Measurements from ENCODE around the gene NT5E.

Gene NT5E

GRCh38 chr6:85421181-85421580 lies 28.7 kb upstream of the NT5E start:
- ChIA-PET CTCF (no interaction called here), POLR2A (no interaction called here)
- H3K4me1 ChIP-seq (ENCODE audit: control insufficient read depth, insufficient read depth, low read length) = no peaks in the 10 kb centered on the region; the same call in 1 of the 2 replicates
- H3K27ac ChIP-seq (ENCODE audit: extremely low read depth, low read depth, low read length) = no peak overlapping the region
- no peaks in the 10 kb centered on the region for H3K9me3 ChIP-seq (ENCODE audit: control insufficient read depth, insufficient read depth, low read depth, low read length)
- no peak overlapping the region for H3K4me3 ChIP-seq (ENCODE audit: low read depth, low read length)
- TF ChIP-seq ZNF18 (tag by site-specific recombination; IDR thresholded peaks at IDR 0.05) = no peak
- TF ChIP-seq ZNF404 (tag by site-specific recombination; IDR thresholded peaks at IDR 0.05) = no peak
- no peak for TF ChIP-seq ZNF561 (tag by site-specific recombination; IDR thresholded peaks at IDR 0.05; ENCODE audit: borderline replicate concordance)
- no peak for TF ChIP-seq ZBTB17 (tag by site-specific recombination; IDR thresholded peaks at IDR 0.05)
- no peak for TF ChIP-seq ZNF280C (tag by site-specific recombination; IDR thresholded peaks at IDR 0.05)
- no peak for TF ChIP-seq ZNF677 (tag by site-specific recombination; IDR thresholded peaks at IDR 0.05)
- no peak for TF ChIP-seq ZNF23 (tag by site-specific recombination; IDR thresholded peaks at IDR 0.05; ENCODE audit: borderline replicate concordance)
- no peak for TF ChIP-seq ZNF354C (tag by site-specific recombination; IDR thresholded peaks at IDR 0.05; ENCODE audit: borderline replicate concordance, low read depth)
- TF ChIP-seq YY2 (tag by site-specific recombination; IDR thresholded peaks at IDR 0.05) = no peak
- no peak for TF ChIP-seq ZBTB6 (tag by site-specific recombination; IDR thresholded peaks at IDR 0.05)
- TF ChIP-seq, protein P1, sequence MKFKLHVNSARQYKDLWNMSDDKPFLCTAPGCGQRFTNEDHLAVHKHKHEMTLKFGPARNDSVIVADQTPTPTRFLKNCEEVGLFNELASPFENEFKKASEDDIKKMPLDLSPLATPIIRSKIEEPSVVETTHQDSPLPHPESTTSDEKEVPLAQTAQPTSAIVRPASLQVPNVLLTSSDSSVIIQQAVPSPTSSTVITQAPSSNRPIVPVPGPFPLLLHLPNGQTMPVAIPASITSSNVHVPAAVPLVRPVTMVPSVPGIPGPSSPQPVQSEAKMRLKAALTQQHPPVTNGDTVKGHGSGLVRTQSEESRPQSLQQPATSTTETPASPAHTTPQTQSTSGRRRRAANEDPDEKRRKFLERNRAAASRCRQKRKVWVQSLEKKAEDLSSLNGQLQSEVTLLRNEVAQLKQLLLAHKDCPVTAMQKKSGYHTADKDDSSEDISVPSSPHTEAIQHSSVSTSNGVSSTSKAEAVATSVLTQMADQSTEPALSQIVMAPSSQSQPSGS (tag by site-specific recombination; IDR thresholded peaks at IDR 0.05; ENCODE audit: low read depth) = no peak
- no peak for TF ChIP-seq ZNF394 (tag by site-specific recombination; IDR thresholded peaks at IDR 0.05; ENCODE audit: borderline replicate concordance)
- TF ChIP-seq ZBTB48 (tag by site-specific recombination; IDR thresholded peaks at IDR 0.05) = no peak
- no peak for TF ChIP-seq ZSCAN4 (tag by site-specific recombination; IDR thresholded peaks at IDR 0.05)
- no peak for TF ChIP-seq ZNF571 (tag by site-specific recombination; IDR thresholded peaks at IDR 0.05)
- no peaks in the 10 kb centered on the region for H3K36me3 ChIP-seq (ENCODE audit: control insufficient read depth in 2 of 2, insufficient read depth in 1 of 2, low read length in 2 of 2)

DNA sequence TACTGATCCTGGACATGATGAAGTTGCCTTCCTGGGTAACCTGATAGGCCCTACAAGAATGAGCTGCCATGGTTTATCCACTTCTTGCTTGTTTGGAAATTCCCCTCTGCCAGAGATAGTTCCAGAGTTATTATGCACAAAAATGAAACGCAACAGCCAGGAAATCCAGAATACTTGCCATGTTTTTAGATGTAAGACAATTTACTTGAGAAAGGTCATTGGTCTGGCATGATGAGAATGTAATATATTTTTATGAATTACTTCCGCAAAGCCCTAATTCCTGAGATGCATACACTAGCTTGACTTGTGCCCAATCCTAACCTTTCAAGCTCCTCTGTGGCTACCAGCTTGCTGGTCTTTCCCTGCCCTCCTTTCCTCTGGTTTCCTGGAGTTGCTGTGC lies 27.9 kb upstream of the NT5E start:
- POLR2A ChIA-PET = no interaction called here
- H3K27ac ChIP-seq (ENCODE audit: extremely low read depth, low read depth, low read length) = no peak overlapping the region
- H3K4me3 ChIP-seq (ENCODE audit: low read depth, low read length) = no peak overlapping the region
- no peaks in the 10 kb centered on the region for H3K9me3 ChIP-seq (ENCODE audit: control insufficient read depth, insufficient read depth, low read depth, low read length)
- no peaks in the 10 kb centered on the region; the same call in 1 of the 2 replicates for H3K4me1 ChIP-seq (ENCODE audit: control insufficient read depth, insufficient read depth, low read length)
- CTCF ChIA-PET = interaction anchor here (1.3 kb wide), 1 partner anchor 67 kb away, joined by 6 read pairs; no protein-coding TSS in a partner anchor
- no peaks in the 10 kb centered on the region for H3K36me3 ChIP-seq (ENCODE audit: control insufficient read depth in 2 of 2, insufficient read depth in 1 of 2, low read length in 2 of 2)
- TF ChIP-seq MYNN (tag by site-specific recombination; IDR thresholded peaks at IDR 0.05; ENCODE audit: borderline replicate concordance) (no peak), ZNF623 (tag by site-specific recombination; IDR thresholded peaks at IDR 0.05) (no peak), ZNF354C (tag by site-specific recombination; IDR thresholded peaks at IDR 0.05; ENCODE audit: borderline replicate concordance, low read depth) (no peak), HOXA7 (CRISPR knock-in tag; IDR thresholded peaks at IDR 0.05; ENCODE audit: borderline replicate concordance) (no peak), OSR2 (tag by site-specific recombination; IDR thresholded peaks at IDR 0.05) (no peak), ZFP41 (tag by site-specific recombination; IDR thresholded peaks at IDR 0.05; ENCODE audit: borderline replicate concordance) (no peak), GLI2 (tag by site-specific recombination; IDR thresholded peaks at IDR 0.05; ENCODE audit: borderline replicate concordance, low read depth) (no peak), ZBTB48 (tag by site-specific recombination; IDR thresholded peaks at IDR 0.05) (no peak), SP7 (tag by site-specific recombination; IDR thresholded peaks at IDR 0.05) (no peak), ZNF837 (tag by site-specific recombination; IDR thresholded peaks at IDR 0.05) (no peak), ZNF341 (tag by site-specific recombination; IDR thresholded peaks at IDR 0.05; ENCODE audit: low read depth) (no peak), ZNF529 (tag by site-specific recombination; IDR thresholded peaks at IDR 0.05; ENCODE audit: insufficient replicate concordance) (no peak), ZNF221 (tag by site-specific recombination; IDR thresholded peaks at IDR 0.05; ENCODE audit: borderline replicate concordance) (no peak)
- TF ChIP-seq, protein P2, sequence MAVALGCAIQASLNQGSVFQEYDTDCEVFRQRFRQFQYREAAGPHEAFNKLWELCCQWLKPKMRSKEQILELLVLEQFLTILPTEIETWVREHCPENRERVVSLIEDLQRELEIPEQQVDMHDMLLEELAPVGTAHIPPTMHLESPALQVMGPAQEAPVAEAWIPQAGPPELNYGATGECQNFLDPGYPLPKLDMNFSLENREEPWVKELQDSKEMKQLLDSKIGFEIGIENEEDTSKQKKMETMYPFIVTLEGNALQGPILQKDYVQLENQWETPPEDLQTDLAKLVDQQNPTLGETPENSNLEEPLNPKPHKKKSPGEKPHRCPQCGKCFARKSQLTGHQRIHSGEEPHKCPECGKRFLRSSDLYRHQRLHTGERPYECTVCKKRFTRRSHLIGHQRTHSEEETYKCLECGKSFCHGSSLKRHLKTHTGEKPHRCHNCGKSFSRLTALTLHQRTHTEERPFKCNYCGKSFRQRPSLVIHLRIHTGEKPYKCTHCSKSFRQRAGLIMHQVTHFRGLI (tag by site-specific recombination; IDR thresholded peaks at IDR 0.05) = no peak
